OCI-LY1 (cell line): ENCODE measurements around the gene MN1.

Experiments used
- CTCF ChIP-seq: fragments of 200-600 bp; sonication (generic), shearing (Covaris generic); IDR thresholded peaks from 2 replicates; pipeline ENCODE4 v1.5.1; 2017; ENCODE audit warnings: mild to moderate bottlenecking, antibody characterized with exemption, low read length, moderate library complexity, mixed read lengths
- EZH2 ChIP-seq: fragments of 200-600 bp; sonication (generic), shearing (Covaris generic); IDR thresholded peaks from 2 replicates; pipeline ENCODE4 v1.8.0; 2017; ENCODE audit warnings: borderline replicate concordance, mixed run types, mild to moderate bottlenecking, antibody characterized with exemption, low read length, moderate library complexity, mixed read lengths

GRCh38 chr22:27820896-27821866 lies 19.6 kb upstream of the MN1 start:
- no peak for TF ChIP-seq CTCF
- no peak for TF ChIP-seq EZH2
